GM12874 (cell line): Measurements from ENCODE around the gene PTH1R.

ENCODE experiments used
- CTCF ChIP-seq: IDR thresholded peaks from 2 replicates; pipeline ENCODE4 v1.5.1; 2011; ENCODE audit warnings: low read depth, mild to moderate bottlenecking, control low read depth, low read length, moderate library complexity; ENCODE audit not compliant: insufficient read depth

Gene PTH1R

GRCh38 chr3:46935168-46935858 lies 57.8 kb downstream of the PTH1R start:
- TF ChIP-seq CTCF = no peak

- TF ChIP-seq CTCF = no peak
These were observed 58.6 kb downstream of the PTH1R start for GRCh38 chr3:46935989-46936558.

GRCh38 chr3:46936733-46937250 lies 59.3 kb downstream of the PTH1R start:
- no peak for TF ChIP-seq CTCF

- no peak for TF ChIP-seq CTCF
These were observed 60.6 kb downstream of the PTH1R start for GRCh38 chr3:46938118-46938517.

GRCh38 chr3:46939578-46940445 lies 62.3 kb downstream of the PTH1R start:
- TF ChIP-seq CTCF = no peak

- TF ChIP-seq CTCF = no peak
These were observed 64.6 kb downstream of the PTH1R start for GRCh38 chr3:46942076-46942475.
